Neutrophil (primary cell): ENCODE results near the gene CTRL.

Experiments
- H3K27ac ChIP-seq: fragments of 200-600 bp; sonication (generic); 2 replicates; pipeline ENCODE4 v1.5.1; 2016; ENCODE audit warnings: mild to moderate bottlenecking, moderate library complexity
- H3K27me3 ChIP-seq: fragments of 200-600 bp; sonication (generic); 2 replicates; pipeline ENCODE4 v1.6.0; 2016; ENCODE audit warnings: mild to moderate bottlenecking
- H3K36me3 ChIP-seq: fragments of 200-600 bp; sonication (generic); 2 replicates; pipeline ENCODE4 v1.5.1; 2017
- H3K4me1 ChIP-seq, 2 experiments: fragments of 200-600 bp in 1 of 2; sonication (generic) in 1 of 2; 1 replicate in 1 of 2; 2 replicates in 1 of 2; pipeline versions ENCODE4 v1.5.1 to v1.6.1; 2013 to 2016; ENCODE audit warnings: low read depth in 1 of 2, low read length in 1 of 2, mild to moderate bottlenecking in 1 of 2, moderate library complexity in 1 of 2; ENCODE audit not compliant: control insufficient read depth in 1 of 2, insufficient read depth in 1 of 2
- H3K4me3 ChIP-seq, 2 experiments: fragments of 200-600 bp in 1 of 2; sonication (generic) in 1 of 2; 1 replicate in 1 of 2; 2 replicates in 1 of 2; pipeline ENCODE4 v1.5.1; 2013 to 2016; ENCODE audit warnings: low read depth in 1 of 2, low read length in 1 of 2, mild to moderate bottlenecking in 1 of 2, moderate library complexity in 1 of 2
- H3K9me3 ChIP-seq: fragments of 200-600 bp; sonication (generic); 2 replicates; pipeline ENCODE4 v1.5.1; 2016
- CTCF ChIP-seq: fragments of 200-600 bp; sonication (generic); IDR thresholded peaks from 2 replicates; pipeline ENCODE4 v1.5.1; 2016; ENCODE audit warnings: antibody characterized with exemption

The CTRL gene

GRCh38 chr16:67885545-67885944 lies 46.1 kb downstream of the CTRL start:
- H3K4me1 ChIP-seq, result no peaks in the 10 kb centered on the region
- no peak for TF ChIP-seq CTCF
- no peak overlapping the region for H3K27ac ChIP-seq
- no peaks in the 10 kb centered on the region for H3K27me3 ChIP-seq
- H3K4me3 ChIP-seq, result no peak overlapping the region
- H3K9me3 ChIP-seq, result no peaks in the 10 kb centered on the region
- peaks cover 64% of the 10 kb centered on the region for H3K36me3 ChIP-seq

- Histone ChIP-seq H3K9me3 (no peaks in the 10 kb centered on the region), H3K36me3 (peaks cover 73% of the 10 kb centered on the region), H3K27me3 (no peaks in the 10 kb centered on the region), H3K27ac (peak within 1 kb of the TSS; percentile 15), H3K4me1 (no peaks in the 10 kb centered on the region), H3K4me3 (no peak within 1 kb of the TSS)
- no peak for TF ChIP-seq CTCF
Observed at GRCh38 chr16:67884684-67885083, 47.0 kb downstream of the CTRL start, which contains the start of gene NRN1L. TSS of gene NRN1L (plus strand) at chr16:67884885. CDS start at chr16:67884904, 19 bp downstream.

GRCh38 chr16:67883872-67884261 lies 47.8 kb downstream of the CTRL start:
- H3K27me3 ChIP-seq, result no peaks in the 10 kb centered on the region
- H3K4me3 ChIP-seq, result no peak overlapping the region
- no peaks in the 10 kb centered on the region for H3K4me1 ChIP-seq
- H3K9me3 ChIP-seq, result no peaks in the 10 kb centered on the region
- H3K27ac ChIP-seq, result peak overlapping the region; percentile 15
- TF ChIP-seq CTCF, result peak; percentile 79
- peaks cover 81% of the 10 kb centered on the region for H3K36me3 ChIP-seq

- H3K4me3 ChIP-seq, result no peak overlapping the region
- peaks cover 86% of the 10 kb centered on the region for H3K36me3 ChIP-seq
- no peaks in the 10 kb centered on the region for H3K4me1 ChIP-seq
- no peak for TF ChIP-seq CTCF
- H3K27ac ChIP-seq, result peak overlapping the region; percentile 15
- no peaks in the 10 kb centered on the region for H3K9me3 ChIP-seq
- no peaks in the 10 kb centered on the region for H3K27me3 ChIP-seq
Observed at GRCh38 chr16:67883146-67883871, 48.4 kb downstream of the CTRL start.

GRCh38 chr16:67882374-67883145 lies 49.1 kb downstream of the CTRL start:
- Histone ChIP-seq H3K4me1 (no peaks in the 10 kb centered on the region), H3K36me3 (peaks cover 94% of the 10 kb centered on the region), H3K9me3 (no peaks in the 10 kb centered on the region), H3K27ac (no peak overlapping the region), H3K4me3 (no peak overlapping the region), H3K27me3 (no peaks in the 10 kb centered on the region)
- TF ChIP-seq CTCF, result no peak
